Upper lobe of left lung (tissue), 4 donors: ENCODE data around the gene TRIOBP.
A peak's percentile ranks its signal among the peaks of the same experiment; 100 is the strongest.

Source experiments
- CTCF ChIP-seq, 6 experiments: fragments of 450-650 bp in 4 of 6; fragments of 200-600 bp in 2 of 6; sonication (generic) in 2 of 6; IDR thresholded peaks; one replicate each; pipeline ENCODE4 v1.5.1; 2016 to 2019; ENCODE audit warnings: antibody characterized with exemption in 6 of 6
- POLR2A ChIP-seq, 4 donors: fragments of 450-650 bp; IDR thresholded peaks; one replicate each; pipeline ENCODE4 v1.5.1; 2016 to 2017; ENCODE audit warnings: antibody characterized with exemption in 4 of 4, mild to moderate bottlenecking in 2 of 4
- POLR2AphosphoS5 ChIP-seq, 2 donors: sonication (generic); formaldehyde crosslinking; IDR thresholded peaks; one replicate each; pipeline ENCODE4 v1.5.1; 2017; ENCODE audit warnings: antibody characterized with exemption in 2 of 2

GRCh38 chr22:37696657-37697537, at the start of gene TRIOBP:
- TF ChIP-seq CTCF (IDR thresholded peaks at IDR 0.05) (peak; percentile 40 to 69 (median 46)), POLR2A (IDR thresholded peaks at IDR 0.05) (no peak), POLR2AphosphoS5 (IDR thresholded peaks at IDR 0.05) (peak in 1 of 2 donors; percentile 29)
